ENCODE measurements around the gene ATXN1. TPM values are rescaled to one million over a fixed set of nuclear protein-coding genes. Genes with fewer than 3 reads are reported as not detected.

The ATXN1 gene
- total RNA-seq, 1 donor from 2014 or later = 6.1 TPM

- no peak for TF ChIP-seq CTCF (conservative IDR thresholded peaks at IDR 0.05; ENCODE audit: low read depth, low read length)
- DNase-seq (ENCODE audit: low read depth) = no peak
- H3K4me3 ChIP-seq (ENCODE audit: low read depth, low read length) = no peak overlapping the region
Observed at GRCh38 chr6:16656451-16656850, 104.8 kb downstream of the ATXN1 start.

- no peak overlapping the region for H3K4me3 ChIP-seq (ENCODE audit: low read depth, low read length)
- no peak for DNase-seq (ENCODE audit: low read depth)
- TF ChIP-seq CTCF (conservative IDR thresholded peaks at IDR 0.05; ENCODE audit: low read depth, low read length) = no peak
Observed at GRCh38 chr6:16654701-16655100, 106.6 kb downstream of the ATXN1 start.

GRCh38 chr6:16653226-16653625 is 108.0 kb downstream of the ATXN1 start:
- DNase-seq (ENCODE audit: low read depth) = no peak
- H3K4me3 ChIP-seq (ENCODE audit: low read depth, low read length) = no peak overlapping the region
- TF ChIP-seq CTCF (conservative IDR thresholded peaks at IDR 0.05; ENCODE audit: low read depth, low read length) = no peak

GRCh38 chr6:16651871-16652270 is 109.4 kb downstream of the ATXN1 start:
- TF ChIP-seq CTCF (conservative IDR thresholded peaks at IDR 0.05; ENCODE audit: low read depth, low read length) = no peak
- no peak overlapping the region for H3K4me3 ChIP-seq (ENCODE audit: low read depth, low read length)
- no peak for DNase-seq (ENCODE audit: low read depth)

- no peak for DNase-seq (ENCODE audit: low read depth)
- H3K4me3 ChIP-seq (ENCODE audit: low read depth, low read length) = no peak overlapping the region
- TF ChIP-seq CTCF (conservative IDR thresholded peaks at IDR 0.05; ENCODE audit: low read depth, low read length) = no peak
Observed at GRCh38 chr6:16649890-16650289, 111.4 kb downstream of the ATXN1 start.

GRCh38 chr6:16649241-16649640 is 112.0 kb downstream of the ATXN1 start:
- TF ChIP-seq CTCF (conservative IDR thresholded peaks at IDR 0.05; ENCODE audit: low read depth, low read length) = no peak
- DNase-seq (ENCODE audit: low read depth) = no peak
- H3K4me3 ChIP-seq (ENCODE audit: low read depth, low read length) = no peak overlapping the region

- H3K4me3 ChIP-seq (ENCODE audit: low read depth, low read length) = no peak overlapping the region
- TF ChIP-seq CTCF (conservative IDR thresholded peaks at IDR 0.05; ENCODE audit: low read depth, low read length) = no peak
- DNase-seq (ENCODE audit: low read depth) = no peak
Observed at GRCh38 chr6:16648003-16648402, 113.3 kb downstream of the ATXN1 start.

Data from epithelial cell of proximal tubule (primary cell).